HEK293 (cell line): ENCODE measurements around the gene KCNMA1.

Experiments used
- FEZF1 ChIP-seq: fragments of 450-650 bp; formaldehyde crosslinking; IDR thresholded peaks from 2 replicates; pipeline ENCODE4 v1.5.1; 2016; ENCODE audit warnings: missing biosample characterization, missing genetic modification characterization
- KLF1 ChIP-seq: fragments of 450-650 bp; formaldehyde crosslinking; IDR thresholded peaks from 2 replicates; pipeline ENCODE4 v1.5.1; 2016; ENCODE audit warnings: missing biosample characterization, missing genetic modification characterization
- PRDM1 ChIP-seq: fragments of 450-650 bp; formaldehyde crosslinking; IDR thresholded peaks from 2 replicates; pipeline ENCODE4; 2016; ENCODE audit warnings: missing biosample characterization, missing genetic modification characterization
- PRDM4 ChIP-seq: fragments of 450-650 bp; formaldehyde crosslinking; IDR thresholded peaks from 2 replicates; pipeline ENCODE4 v1.5.1; 2017; ENCODE audit warnings: missing biosample characterization, missing genetic modification characterization
- RBAK ChIP-seq: fragments of 450-650 bp; formaldehyde crosslinking; IDR thresholded peaks from 2 replicates; pipeline ENCODE4 v1.5.1; 2016; ENCODE audit warnings: missing biosample characterization, missing genetic modification characterization
- SCRT2 ChIP-seq: fragments of 450-650 bp; formaldehyde crosslinking; IDR thresholded peaks from 2 replicates; pipeline ENCODE4 v1.5.1; 2016; ENCODE audit warnings: missing biosample characterization, missing genetic modification characterization
- YY1 ChIP-seq: fragments of 450-650 bp; formaldehyde crosslinking; IDR thresholded peaks from 2 replicates; pipeline ENCODE4 v1.5.1; 2018; ENCODE audit warnings: missing biosample characterization, missing genetic modification characterization
- ZBTB20 ChIP-seq: fragments of 450-650 bp; formaldehyde crosslinking; IDR thresholded peaks from 2 replicates; pipeline ENCODE4 v1.5.1; 2016; ENCODE audit warnings: missing biosample characterization, missing genetic modification characterization
- ZFP69B ChIP-seq: fragments of 450-650 bp; formaldehyde crosslinking; IDR thresholded peaks from 2 replicates; pipeline ENCODE4 v1.5.1; 2016; ENCODE audit warnings: missing biosample characterization, missing genetic modification characterization
- ZNF10 ChIP-seq: fragments of 450-650 bp; formaldehyde crosslinking; IDR thresholded peaks from 2 replicates; pipeline ENCODE4 v1.5.1; 2017; ENCODE audit warnings: missing biosample characterization, missing genetic modification characterization
- ZNF157 ChIP-seq: fragments of 450-650 bp; formaldehyde crosslinking; IDR thresholded peaks from 2 replicates; pipeline ENCODE4 v1.5.1; 2016; ENCODE audit warnings: missing biosample characterization, missing genetic modification characterization
- ZNF169 ChIP-seq: fragments of 450-650 bp; formaldehyde crosslinking; IDR thresholded peaks from 2 replicates; pipeline ENCODE4 v1.5.1; 2016; ENCODE audit warnings: missing biosample characterization, missing genetic modification characterization
- ZNF175 ChIP-seq: fragments of 450-650 bp; formaldehyde crosslinking; IDR thresholded peaks from 2 replicates; pipeline ENCODE4 v1.5.1; 2016; ENCODE audit warnings: missing biosample characterization, missing genetic modification characterization
- ZNF18 ChIP-seq: fragments of 450-650 bp; formaldehyde crosslinking; IDR thresholded peaks from 2 replicates; pipeline ENCODE4 v1.5.1; 2016; ENCODE audit warnings: missing biosample characterization, missing genetic modification characterization
- ZNF184 ChIP-seq: fragments of 450-650 bp; IDR thresholded peaks from 2 replicates; pipeline ENCODE4 v1.5.1; 2018; ENCODE audit warnings: missing biosample characterization, mild to moderate bottlenecking, missing genetic modification characterization
- ZNF214 ChIP-seq: fragments of 450-650 bp; formaldehyde crosslinking; IDR thresholded peaks from 2 replicates; pipeline ENCODE4 v1.5.1; 2017; ENCODE audit warnings: missing biosample characterization, mild to moderate bottlenecking, missing genetic modification characterization, borderline replicate concordance
- ZNF223 ChIP-seq: fragments of 450-650 bp; formaldehyde crosslinking; IDR thresholded peaks from 2 replicates; pipeline ENCODE4 v1.5.1; 2016; ENCODE audit warnings: missing biosample characterization, missing genetic modification characterization
- ZNF274 ChIP-seq, 2 experiments: fragments of 200-500 bp in 1 of 2; fragments of 450-650 bp in 1 of 2; sonication (Bioruptor generic) in 1 of 2; formaldehyde crosslinking in 1 of 2; IDR thresholded peaks; 2 replicates each; pipeline versions ENCODE4 v1.5.1 to v1.6.1; 2014 to 2016; ENCODE audit warnings: borderline replicate concordance in 1 of 2, inconsistent platforms in 1 of 2, low read length in 1 of 2, missing biosample characterization in 1 of 2, missing genetic modification characterization in 1 of 2
- ZNF335 ChIP-seq: fragments of 450-650 bp; formaldehyde crosslinking; conservative IDR thresholded peaks from 2 replicates; pipeline ENCODE4 v1.5.1; 2016; ENCODE audit warnings: missing biosample characterization, missing genetic modification characterization
- ZNF350 ChIP-seq: fragments of 450-650 bp; formaldehyde crosslinking; IDR thresholded peaks from 2 replicates; pipeline ENCODE4 v1.5.0; 2017; ENCODE audit warnings: missing biosample characterization, mild to moderate bottlenecking, missing genetic modification characterization
- ZNF362 ChIP-seq: fragments of 450-650 bp; formaldehyde crosslinking; IDR thresholded peaks from 2 replicates; pipeline ENCODE4 v1.5.1; 2016; ENCODE audit warnings: missing biosample characterization, missing genetic modification characterization
- ZNF394 ChIP-seq: fragments of 450-650 bp; formaldehyde crosslinking; IDR thresholded peaks from 2 replicates; pipeline ENCODE4 v1.5.1; 2016; ENCODE audit warnings: missing biosample characterization, missing genetic modification characterization, mild to moderate bottlenecking, moderate library complexity, borderline replicate concordance
- ZNF510 ChIP-seq: fragments of 450-650 bp; formaldehyde crosslinking; IDR thresholded peaks from 2 replicates; pipeline ENCODE4 v1.5.1; 2018; ENCODE audit warnings: mild to moderate bottlenecking, missing genetic modification characterization, missing biosample characterization; ENCODE audit not compliant: insufficient replicate concordance
- ZNF544 ChIP-seq: fragments of 450-650 bp; formaldehyde crosslinking; IDR thresholded peaks from 2 replicates; pipeline ENCODE4 v1.5.0; 2017; ENCODE audit warnings: missing biosample characterization, missing genetic modification characterization
- ZNF645 ChIP-seq: fragments of 450-650 bp; formaldehyde crosslinking; IDR thresholded peaks from 2 replicates; pipeline ENCODE4; 2016; ENCODE audit warnings: missing biosample characterization, missing genetic modification characterization
- ZSCAN16 ChIP-seq: fragments of 450-650 bp; formaldehyde crosslinking; IDR thresholded peaks from 2 replicates; pipeline ENCODE4 v1.5.1; 2016; ENCODE audit warnings: missing biosample characterization, missing genetic modification characterization

KCNMA1 gene

GRCh38 chr10:77501152-77501845 is 136.3 kb downstream of the KCNMA1 start (continued):
- TF ChIP-seq ZNF510 (tag by site-specific recombination) (no peak), ZNF394 (tag by site-specific recombination) (no peak), KLF1 (tag by site-specific recombination) (no peak), RBAK (tag by site-specific recombination) (no peak), ZNF362 (tag by site-specific recombination) (no peak), ZNF18 (tag by site-specific recombination) (no peak), SCRT2 (no peak), PRDM1 (tag by site-specific recombination) (no peak), ZNF274 (IDR thresholded peaks at IDR 0.05; ENCODE audit: low read length) (no peak), ZNF274 (tag by site-specific recombination; IDR thresholded peaks at IDR 0.05; ENCODE audit: borderline replicate concordance) (no peak), YY1 (tag by site-specific recombination) (no peak), ZNF175 (no peak), ZBTB20 (tag by site-specific recombination) (peak; percentile 52; the same call in 1 of the 2 replicates), ZNF645 (tag by site-specific recombination) (no peak), ZNF350 (tag by site-specific recombination) (no peak), ZNF157 (no peak), PRDM4 (no peak), ZNF544 (tag by site-specific recombination) (no peak), ZFP69B (tag by site-specific recombination) (no peak), ZNF223 (tag by site-specific recombination) (no peak), ZNF10 (tag by site-specific recombination) (no peak), ZNF335 (tag by site-specific recombination) (no peak), FEZF1 (tag by site-specific recombination) (no peak), ZNF184 (tag by site-specific recombination) (0 out of 2 replicates have a peak, but pooled peaks have one; percentile 11), ZNF214 (tag by site-specific recombination) (no peak), ZNF169 (no peak), ZSCAN16 (tag by site-specific recombination) (no peak)
